Right forelimb (tissue), 1 donor: ENCODE results near the gene SMAGP.
A peak's percentile ranks its signal among the peaks of the same experiment; 100 is the strongest.
"Not testable (repeated sequence)": the region's sequence is repeated elsewhere in the genome, so short reads cannot be mapped to it uniquely, and the experiment has no call there.

Experiments used
- DNase-seq: peaks from one replicate; pipeline ENCODE4 v3.0.0-alpha.2; 2018

Gene SMAGP

DNA sequence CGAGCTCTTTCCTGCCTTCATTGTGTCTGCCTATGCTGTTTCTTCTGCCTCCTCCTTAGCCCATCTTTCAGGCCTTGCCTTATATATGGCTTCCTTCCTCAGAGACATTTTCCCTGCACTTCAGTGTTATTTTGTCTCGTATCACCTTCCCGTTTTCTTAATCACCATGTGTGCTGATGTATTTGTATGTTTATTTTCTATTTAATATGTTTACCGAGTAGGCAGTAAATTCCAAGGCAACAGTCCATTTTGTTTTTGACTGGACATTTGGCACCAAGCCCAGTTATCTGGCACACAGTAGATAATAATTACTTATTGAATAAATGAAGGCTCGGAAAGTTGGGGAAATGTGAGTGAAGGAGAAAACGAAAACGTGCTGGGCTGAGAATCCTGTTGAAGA, 47.8 kb downstream of the SMAGP start:
- no peak for DNase-seq

DNA sequence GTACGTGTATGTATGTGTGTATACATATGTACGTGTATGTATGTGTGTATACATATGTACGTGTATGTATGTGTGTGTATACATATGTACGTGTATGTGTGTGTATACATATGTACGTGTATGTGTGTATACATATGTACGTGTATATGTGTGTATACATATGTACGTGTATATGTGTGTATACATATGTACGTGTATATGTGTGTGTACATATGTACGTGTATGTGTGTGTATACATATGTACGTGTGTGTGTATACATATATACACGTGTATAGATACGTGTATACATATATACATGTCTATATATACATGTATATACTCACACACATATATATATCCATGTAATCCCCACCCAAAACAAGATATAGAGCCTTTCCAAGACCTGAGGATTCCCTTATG, 50.4 kb downstream of the SMAGP start:
- not testable (repeated sequence) for DNase-seq

DNA sequence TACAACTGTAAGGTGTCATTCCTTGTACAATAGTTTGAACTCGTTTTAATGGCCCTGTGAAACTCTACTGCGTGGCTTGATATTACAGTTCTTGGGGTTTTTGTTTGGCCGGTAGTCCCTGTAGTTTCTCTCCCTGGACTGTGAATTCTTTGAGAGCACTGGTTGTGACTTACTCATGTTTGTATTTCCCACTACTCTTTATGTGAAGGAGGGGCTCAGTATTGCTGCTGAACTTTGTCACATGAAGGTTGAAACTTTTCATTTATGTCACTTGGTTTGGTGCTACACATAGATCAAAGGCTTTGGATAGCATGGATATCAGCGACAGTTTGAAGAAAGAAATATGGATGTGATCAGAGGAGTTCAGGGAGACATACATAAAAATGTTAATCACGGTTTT, 50.9 kb downstream of the SMAGP start:
- DNase-seq: no peak

DNA sequence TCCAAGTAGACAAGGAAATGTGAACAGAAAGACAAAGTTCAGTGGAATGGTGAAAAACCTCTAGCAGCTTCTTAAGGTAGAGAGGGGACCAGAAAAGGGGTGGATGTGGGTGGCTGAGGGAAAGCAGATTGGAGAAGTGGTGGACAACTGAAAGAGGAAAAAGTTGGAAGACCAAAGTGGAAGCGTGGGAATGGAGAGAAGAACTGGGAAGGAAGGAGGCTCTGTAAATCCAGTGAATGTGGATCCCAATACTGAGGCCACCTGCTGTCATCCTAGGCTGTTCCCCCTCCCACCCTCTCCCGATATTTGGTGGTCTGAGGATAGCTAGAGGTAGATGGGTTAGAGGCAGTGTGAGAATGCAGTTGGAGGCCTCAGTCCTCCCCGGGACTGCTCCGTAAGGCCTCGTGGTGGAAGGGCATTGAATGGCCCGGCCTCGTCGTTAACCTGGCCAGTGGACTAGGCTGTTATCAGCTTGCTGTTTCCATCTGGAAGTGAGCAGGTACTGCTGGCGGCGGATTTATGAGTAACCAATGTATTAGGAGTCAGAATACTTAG, 51.5 kb downstream of the SMAGP start:
- DNase-seq: no peak

DNA sequence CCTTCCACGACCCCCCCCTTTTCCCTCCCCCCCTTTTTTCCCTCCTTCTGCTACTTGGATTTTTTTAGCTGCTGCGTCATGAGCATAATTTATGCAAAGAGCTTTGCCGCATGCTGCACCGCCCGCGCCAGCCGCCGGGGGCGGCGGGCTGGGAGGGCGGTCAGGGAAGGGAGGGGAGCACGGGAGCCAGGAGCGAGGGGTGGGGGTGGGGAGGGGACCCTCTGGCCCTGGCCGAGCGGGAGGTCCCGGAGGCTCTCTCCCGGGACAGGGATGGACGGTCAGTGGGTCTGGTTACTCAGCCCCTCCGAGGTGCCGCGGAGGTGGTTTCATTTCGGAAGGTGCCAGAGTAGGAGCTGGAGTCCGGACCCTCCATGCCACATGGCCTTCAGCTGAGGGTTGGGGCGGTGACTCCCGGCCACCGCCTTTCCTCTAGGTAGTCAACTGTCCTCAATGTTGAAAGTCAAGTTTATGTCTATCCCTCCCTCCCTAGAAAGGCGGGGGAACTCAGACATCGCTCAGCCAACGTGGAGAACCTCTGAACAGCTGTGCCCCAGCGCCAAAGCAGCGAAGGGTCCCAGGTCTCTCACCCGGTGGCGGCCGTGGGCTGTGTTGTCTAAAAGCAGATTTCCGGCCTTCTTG, 52.1 kb downstream of the SMAGP start, which contains the start of gene POU6F1:
Gene POU6F1 (minus strand): TSS at position 95 of the 639 bp plus-strand sequence. CDS start 11,226 bp downstream, outside the sequence.
- DNase-seq: peak; percentile 88

DNA sequence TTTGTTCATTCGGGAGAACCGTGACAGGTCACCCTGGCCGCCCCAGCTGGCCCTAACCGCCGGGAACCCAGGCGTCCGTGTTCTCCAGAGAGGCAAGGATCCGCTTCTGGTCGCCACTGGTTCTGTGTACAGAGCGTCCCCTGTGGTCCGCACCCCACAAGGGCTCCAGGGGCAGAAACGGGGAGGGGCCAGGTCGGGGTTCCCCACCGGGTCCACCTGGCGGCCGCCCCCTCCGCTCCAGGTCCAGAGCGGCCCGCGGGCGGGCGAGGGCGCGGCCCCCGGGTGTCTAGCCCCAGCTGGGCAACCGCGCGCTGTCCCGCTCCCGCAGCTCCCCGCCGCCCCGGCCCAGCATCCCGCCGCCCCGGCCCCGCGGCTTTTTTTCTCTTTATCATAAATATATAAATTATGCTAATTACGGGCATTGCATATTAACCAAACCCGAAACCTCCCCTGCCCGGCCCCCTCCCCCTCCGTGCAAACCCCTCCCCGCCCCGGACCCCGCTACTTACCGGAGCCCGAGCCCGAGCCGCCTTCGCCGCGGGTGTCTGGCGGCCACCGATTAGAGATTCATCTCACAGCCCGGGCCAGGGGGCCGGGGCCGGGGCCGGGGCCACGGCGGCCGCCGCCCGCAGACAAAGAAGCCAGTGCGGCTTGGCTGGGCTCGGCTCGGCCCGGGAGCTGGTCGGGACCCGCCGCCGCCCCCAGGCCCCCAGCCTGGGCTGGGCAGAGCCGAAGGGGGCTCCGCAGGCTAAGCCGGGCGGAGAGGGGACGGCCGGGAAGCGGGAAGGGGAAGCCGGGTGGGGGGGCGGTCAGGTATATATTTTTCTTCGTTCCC, 52.9 kb downstream of the SMAGP start:
- peak; percentile 65 for DNase-seq

DNA sequence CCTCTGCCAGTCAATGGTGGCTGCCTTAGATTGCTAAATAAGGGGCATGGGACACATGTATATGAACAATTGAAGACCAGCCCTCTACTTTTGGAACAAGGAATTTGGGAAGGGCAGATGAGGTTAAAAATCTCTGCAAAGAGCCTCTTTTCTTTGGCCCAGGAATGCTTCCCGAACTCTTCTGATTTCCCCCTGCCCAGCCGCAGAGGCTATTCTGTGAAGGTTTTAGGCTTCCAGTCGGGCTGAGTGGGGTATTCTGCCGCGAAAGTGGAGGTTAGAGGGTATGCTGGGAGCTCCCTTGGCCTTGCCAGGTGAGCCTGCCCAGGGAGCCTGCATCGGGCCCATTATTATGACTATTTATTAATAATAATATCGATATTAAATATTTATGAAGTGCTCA, 53.6 kb downstream of the SMAGP start:
- no peak for DNase-seq

DNA sequence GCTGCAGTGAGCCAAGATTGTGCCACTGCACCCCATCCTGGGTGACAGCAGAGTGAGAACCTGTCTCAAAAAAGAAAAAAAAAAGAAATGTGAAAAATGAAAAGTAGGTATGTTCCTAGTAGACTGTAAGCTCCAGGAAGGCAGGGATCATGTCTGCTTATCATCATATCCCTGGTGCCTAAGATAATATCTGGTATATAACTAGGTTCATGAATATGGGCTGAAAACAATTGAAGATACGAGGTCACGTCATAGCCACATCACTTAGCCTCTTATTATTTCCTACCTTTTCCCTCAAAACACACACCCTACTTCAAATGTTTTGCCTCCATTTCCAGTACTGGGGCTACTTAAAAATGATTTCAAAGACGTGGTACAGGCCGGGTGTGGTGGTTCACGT, 55.3 kb downstream of the SMAGP start:
- no peak for DNase-seq

DNA sequence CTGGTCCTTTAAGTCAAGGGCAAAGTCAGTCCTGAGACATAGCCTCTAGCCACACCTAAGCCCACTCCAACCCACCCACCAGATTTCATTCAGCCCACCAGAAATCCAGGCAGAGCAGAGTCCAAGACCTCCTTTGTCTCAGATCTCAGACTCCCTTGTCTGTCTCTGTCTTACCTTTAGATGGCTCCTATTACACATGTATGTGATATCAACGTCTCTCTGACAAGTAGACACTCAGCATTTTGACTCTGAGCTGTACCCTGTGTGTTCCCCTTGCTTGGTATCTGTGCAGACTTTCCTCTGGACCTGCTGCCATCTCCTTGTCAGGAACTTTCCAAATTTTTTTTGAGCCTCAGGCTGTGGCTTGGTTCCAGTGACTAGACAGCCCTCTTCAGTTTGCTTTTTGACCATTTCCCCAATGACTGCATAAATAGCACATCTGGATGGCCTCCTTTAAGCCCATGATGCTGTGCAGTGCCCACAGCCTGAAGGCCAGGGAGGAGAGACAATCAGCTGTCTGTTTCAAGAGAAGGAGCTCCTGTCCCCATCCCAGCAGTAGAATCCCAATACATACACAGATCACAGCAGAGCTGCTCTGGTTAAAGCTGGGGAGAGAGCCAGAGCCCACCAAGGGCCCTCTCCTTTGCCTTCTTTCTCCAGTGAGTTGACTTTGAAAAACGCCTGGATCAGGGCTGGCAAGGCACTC, 59.4 kb downstream of the SMAGP start:
- no peak for DNase-seq

DNA sequence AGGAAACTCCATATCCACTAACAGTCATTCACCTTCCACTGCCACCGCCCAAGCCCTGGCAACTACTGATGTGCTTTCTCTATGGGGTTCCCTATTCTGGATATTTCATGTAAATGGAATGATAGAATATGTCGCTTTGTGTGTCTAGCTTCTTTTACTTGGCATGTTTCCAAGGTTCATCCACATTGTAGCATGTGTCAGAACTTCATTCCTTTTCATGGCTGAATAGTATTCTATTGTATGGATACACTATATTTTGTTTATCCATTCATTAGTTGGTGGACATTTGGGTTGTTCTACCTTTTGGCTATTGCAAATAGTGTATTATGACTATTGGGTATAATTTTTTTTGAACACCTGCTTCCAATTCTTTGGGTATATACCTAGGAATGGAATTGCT, 61.0 kb downstream of the SMAGP start:
- no peak for DNase-seq

DNA sequence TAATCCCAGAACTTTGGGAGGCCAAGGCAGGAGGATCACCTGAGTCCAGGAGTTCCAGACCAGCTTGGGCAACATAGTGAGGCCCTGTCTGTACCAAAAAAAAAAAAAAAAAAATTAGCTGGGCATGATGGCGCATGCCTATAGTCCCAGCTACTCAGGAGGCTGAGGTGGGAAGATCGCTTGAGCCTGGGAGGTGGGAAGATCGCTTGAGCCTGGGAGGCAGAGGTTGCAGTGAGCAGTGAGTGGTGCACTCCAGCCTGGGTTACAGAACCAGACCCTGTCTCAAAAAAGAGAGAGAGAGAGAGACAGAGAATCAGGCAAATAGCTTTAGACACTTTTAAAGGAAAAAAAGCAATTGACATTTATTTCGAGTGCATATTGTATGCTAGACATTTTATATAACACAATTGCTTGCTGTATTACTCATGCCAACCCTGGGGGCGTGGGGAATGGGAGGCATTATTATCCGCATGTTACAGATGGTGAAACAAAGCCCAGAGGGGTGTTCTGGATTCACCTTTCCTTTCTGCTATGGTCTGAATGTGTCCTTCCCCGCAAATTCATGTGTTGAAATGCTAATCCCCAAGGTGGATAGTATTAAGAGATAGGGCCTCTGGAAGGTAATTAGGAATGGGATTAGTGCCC, 62.1 kb downstream of the SMAGP start:
- DNase-seq: no peak

DNA sequence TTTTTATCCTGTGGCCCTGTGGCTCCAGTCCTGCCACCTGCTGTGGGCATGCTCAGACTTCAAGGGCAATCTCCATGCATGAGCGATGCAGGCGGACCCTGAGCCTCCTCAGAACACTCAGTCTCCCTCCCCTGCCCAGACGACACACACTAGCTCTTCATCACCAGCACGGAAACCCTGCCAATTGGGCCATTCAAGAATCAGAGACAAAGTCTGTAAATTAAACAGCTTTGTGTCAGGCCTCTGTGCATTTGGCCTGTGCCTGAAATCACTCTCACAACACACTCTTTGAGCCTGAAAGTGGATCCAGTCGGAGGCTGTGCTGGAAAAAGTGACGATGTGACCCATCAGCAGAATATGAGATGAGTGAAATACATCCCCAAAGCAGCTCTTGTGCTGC, 64.9 kb downstream of the SMAGP start:
- DNase-seq: no peak

DNA sequence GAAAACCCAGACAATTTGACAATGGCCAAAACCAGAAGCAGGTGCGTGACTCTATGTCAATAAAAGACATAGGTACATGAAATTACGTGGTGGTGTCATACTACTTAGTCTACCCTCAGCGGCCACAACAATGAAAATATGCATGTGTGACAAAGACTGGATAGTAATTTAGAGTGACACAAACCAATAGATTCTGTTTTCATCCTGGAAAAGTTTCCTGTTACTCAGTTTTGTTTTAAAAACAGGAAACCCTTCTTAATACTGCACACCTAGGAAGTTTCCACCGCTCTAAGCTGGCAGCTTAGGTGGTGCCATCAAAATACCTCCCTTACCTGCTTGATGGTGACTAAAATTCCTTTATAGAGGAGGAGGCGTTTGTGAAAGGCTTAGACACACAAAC, 67.5 kb downstream of the SMAGP start:
- no peak for DNase-seq

DNA sequence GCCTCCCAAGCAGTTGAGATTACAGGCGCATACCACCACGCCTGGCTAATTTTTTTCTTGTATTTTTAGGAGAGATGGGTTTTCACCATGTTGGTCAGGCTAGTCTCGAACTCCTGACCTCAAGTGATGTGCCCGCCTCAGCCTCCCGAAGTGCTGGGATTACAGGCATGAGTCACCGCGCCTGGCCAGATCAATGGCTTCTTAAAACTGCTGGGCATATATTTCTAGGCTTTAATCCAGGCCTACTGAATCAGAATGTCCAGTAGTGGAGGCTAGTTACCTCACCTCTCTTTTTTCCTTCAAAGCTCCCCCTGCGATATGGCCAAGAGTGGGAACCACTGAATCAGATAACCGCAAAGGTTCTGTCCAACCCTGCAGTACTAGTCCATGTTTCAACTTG, 69.4 kb downstream of the SMAGP start:
- DNase-seq: no peak

DNA sequence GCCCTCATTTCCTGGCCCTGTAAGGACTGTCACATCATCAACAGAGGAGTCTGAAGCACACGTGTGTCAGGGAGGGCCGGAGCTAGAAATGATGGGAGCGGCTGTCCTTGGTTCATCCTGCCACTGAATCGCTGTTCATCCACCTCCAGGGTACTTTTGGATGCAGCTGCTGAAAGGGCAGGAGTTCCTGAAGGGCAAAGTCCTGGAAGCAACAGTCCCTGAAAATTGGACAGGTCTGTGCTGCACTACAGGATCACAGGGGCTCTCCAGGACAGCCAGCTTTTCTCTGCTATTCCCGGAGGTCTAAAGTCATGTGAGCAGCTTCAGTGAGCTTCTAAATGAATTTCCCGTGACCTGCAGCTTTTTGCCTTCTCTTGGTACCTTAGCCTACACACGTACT, 70.1 kb downstream of the SMAGP start:
- no peak for DNase-seq

DNA sequence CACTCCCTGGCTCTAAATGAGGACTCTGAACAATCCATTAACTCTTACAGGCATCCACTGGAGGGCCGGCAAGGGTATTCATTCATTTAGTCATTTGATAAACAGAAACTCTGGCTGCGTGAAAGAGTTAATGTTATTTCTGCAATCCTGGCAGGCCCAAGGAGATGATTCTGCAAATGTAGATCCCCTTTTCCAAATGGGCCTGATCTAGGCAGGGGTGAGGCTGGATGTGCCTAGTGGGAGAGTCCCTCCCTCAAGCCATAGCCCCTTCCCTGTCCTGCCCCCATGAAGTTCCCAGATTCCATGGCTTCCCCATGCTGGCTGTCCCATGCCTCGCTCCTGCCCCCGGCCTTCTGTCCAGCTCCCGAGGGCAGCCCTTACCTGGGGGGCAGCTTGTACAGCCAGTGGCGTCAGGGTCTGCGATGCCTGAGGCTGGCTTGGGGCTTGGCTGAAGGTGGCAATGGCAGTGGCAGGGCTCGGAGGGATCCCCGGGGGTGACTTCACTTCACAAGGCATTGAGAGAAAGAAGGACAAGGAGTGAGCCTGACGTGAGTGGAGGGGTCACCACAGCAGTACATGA, 70.8 kb downstream of the SMAGP start:
- DNase-seq: no peak

DNA sequence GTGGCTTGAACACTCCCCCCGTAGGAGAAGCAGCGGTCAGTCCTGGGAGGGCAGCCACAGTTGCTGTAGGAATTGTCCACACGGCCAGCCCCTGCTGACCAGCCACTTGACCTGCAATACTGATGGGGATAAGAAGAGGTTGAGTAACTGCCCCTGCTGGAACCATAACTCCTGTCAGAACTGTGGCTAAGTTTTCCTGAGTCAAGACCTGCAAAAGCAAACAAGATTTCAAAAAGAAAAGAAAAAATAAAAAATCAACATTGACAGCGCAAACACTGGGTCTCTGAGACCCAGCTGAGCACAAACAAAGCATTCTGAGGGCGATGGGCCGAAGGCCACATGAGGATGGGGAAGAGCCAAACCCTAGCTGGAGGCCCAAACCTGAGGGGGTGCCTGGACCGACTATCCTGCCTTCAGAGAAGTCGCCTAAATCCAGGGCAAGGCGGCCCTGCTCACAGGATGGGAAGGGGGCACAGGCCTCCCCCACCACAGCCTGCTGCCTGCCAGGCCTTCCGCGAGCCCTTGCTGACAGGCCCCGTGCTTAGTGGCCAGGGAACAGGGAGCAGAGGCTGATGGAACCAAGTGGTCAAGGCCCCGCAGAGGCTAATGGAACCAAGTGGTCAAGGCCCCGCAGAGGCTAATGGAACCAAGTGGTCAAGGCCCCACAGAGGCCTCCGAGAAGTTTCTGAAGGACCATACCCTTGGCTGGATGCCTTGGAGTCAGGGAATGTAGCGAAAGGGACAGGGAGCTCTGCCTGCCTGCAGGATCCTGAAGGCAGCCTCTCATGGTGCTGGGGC, 71.4 kb downstream of the SMAGP start:
- no peak for DNase-seq

DNA sequence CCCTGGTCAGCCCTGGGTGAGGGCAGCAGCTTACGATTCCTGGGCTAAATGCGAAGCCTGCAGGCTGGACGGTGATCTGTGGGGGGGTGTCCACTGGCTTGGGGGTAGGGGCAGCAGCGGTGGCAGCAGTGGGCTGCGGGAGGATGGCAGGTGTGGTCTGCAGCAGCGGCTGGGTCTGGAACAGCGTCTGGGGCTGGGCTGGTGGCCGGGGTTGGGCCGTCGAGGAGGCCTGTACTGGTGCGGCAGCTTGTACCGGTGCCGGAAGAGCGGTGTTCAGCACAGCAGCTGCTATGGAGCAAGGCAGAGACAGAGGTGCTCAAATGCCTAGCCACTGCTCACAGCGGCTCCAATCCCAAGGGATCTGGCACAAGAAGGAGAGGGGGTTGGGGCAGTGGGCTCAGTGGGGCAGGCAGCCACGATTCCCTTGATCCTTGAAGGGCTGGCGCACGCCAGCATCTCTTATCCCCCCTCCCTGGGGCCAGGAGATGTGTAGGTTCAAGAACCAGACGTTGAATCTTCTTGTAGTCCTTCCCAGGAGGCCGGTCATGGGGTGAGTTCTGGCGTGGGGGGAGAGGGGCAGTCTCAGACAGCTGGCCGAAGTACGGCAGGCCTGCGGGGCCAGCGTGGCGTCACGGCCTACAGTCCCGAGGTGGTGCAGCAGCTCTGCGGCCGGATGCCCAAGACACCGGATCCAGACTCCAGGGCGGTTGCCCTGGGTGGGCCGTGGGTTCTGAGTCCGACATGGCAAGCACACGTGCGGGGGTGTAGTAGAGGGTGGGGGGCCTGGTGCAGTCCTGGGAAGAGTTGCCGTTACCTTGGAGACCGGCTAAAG, 72.3 kb downstream of the SMAGP start:
- no peak for DNase-seq

DNA sequence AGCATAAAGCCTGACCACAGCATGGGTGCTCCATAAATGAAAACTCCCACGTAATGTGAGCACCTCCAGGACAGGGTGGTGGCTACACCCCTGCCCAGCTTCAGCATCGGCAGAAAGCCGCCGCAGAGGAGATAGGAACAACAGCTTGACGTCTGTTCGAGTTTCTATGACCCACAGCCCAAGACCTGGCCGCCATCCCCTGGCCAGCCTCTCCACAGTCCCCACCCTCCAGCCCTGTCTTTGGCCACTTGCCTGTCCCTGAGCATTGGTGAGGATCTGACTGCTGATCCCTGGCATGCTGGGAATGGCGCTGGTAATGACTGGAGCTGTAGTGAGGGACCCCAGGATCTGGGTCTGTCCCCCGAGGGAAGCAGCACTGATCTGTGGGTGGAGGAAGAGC, 73.7 kb downstream of the SMAGP start:
- no peak for DNase-seq

DNA sequence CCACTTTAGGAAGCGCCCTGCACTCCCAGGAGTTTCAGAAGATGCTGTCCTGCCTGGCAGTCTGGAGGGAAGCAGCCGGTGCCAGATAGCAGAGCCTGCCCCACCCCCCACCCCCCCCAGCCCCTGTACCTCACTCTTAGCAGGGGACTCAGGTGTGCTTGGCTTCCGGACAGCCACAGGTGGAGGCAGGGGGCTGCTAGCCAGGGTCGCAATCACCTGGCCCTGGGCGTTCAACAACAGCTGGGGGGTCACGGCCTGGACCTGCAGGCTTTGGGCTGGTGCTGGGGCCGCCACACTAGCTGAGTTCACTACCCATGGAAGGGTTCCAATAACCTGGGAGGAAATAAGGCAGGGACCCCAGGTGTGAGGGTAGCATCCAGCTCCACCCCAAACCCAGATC, 74.4 kb downstream of the SMAGP start:
- DNase-seq: no peak
